DOHH2 (cell line): ENCODE measurements around the gene NUP42.

Source experiments
- CTCF ChIP-seq: fragments of 200-600 bp; sonication (generic); IDR thresholded peaks from one replicate; pipeline ENCODE4 v1.5.1; 2014; ENCODE audit warnings: antibody characterized with exemption, mild to moderate bottlenecking, low read depth, low read length; ENCODE audit not compliant: poor library complexity, severe bottlenecking
- EZH2phosphoT487 ChIP-seq: fragments of 200-600 bp; sonication (generic); IDR thresholded peaks from 2 replicates; pipeline ENCODE4 v1.6.1; 2017; ENCODE audit warnings: borderline replicate concordance, mild to moderate bottlenecking, antibody characterized with exemption, low read length, moderate library complexity, mixed read lengths

DNA sequence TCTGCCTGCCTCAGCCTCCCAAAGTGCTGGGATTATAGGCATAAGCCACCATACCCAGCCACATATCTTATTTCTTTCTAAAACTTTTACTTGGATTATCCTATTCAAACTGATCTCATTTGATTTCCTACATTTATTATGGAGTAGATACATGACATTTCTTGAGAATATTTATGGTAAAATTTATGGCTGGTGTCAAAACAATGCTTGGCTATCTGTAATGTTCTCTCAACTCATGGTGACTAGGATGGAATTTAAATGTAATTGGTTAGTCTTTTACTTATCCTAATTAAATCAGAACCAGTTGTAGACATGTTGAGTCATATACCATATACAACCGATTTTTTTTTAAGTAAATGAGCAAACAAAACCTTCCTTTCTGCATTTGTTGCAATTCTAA, 4.1 kb downstream of the NUP42 start:
- TF ChIP-seq CTCF (no peak), EZH2phosphoT487 (no peak)
